NT2/D1 (cell line): Measurements from ENCODE around the gene MTHFSD.

Experiments used
- SUZ12 ChIP-seq: IDR thresholded peaks from 2 replicates; pipeline ENCODE4 v1.6.1; 2011; ENCODE audit not compliant: insufficient read length, insufficient read depth; ENCODE audit errors: extremely low read depth
- YY1 ChIP-seq: IDR thresholded peaks from 2 replicates; pipeline ENCODE4 v1.6.1; 2011; ENCODE audit not compliant: insufficient read length, insufficient read depth
- ZNF274 ChIP-seq: IDR thresholded peaks from 2 replicates; pipeline ENCODE4 v1.6.1; 2011; ENCODE audit warnings: mild to moderate bottlenecking, low read depth, low read length

DNA sequence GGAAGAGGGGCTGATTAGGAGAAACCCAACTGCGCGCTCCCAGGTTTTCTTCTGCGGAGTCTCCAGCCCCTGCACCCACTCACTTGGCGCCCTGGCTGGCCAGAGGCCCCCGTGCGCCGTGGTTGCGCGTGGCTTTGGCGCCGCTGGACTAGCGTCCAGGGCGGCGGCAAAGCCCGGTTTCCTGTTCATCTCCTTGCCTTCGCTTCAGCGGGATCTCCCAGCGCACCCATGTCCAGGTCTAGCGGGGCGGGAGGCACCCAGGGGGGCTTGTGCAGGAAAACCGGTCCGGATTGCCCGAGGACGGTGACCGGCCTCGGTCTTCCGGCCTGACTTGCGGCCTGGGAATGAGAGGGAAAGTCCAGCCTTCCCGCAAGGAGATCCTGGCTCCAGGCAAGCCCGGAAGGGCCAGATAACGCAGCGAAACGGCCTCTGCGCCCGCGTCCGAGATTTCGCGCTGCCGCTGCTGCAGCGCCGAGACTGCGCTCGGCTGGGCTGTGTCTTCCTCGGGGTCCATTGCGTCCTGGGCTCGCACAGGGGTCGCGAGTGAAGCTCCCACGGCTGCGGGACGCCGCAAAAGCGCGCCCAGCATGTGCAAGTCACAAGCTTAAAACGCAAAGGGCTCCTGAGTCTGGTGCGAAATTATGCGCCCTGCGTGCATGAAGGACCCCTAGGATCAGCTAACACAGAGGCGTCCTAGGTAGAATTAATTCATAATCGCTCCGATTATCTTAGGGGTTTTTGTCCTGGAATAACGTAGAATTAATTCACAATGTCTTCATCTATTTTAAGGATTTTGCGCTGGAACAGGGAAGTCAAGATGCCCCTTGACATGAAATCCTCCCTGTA, 39.0 kb downstream of the MTHFSD start:
- TF ChIP-seq YY1 (no peak), ZNF274 (no peak), SUZ12 (no peak)
